Stomach (tissue), 9 donors: ENCODE data around the gene FBXO3. TPM values are rescaled to one million over a fixed set of nuclear protein-coding genes. Genes with fewer than 3 reads are reported as not detected.

Source experiments
- DNase-seq, 2 donors: peaks; one replicate each; pipeline versions ENCODE4 v3.0.0 to v3.0.0-alpha.2; 2013 to 2019
- H3K27ac ChIP-seq, 5 donors: fragments of 200-600 bp in 4 of 5; sonication (generic) in 4 of 5; one replicate each; pipeline ENCODE4 v1.5.1; 2013 to 2019; ENCODE audit warnings: mild to moderate bottlenecking in 1 of 5, moderate library complexity in 1 of 5
- H3K27me3 ChIP-seq, 3 donors: fragments of 200-600 bp; sonication (generic); one replicate each; pipeline ENCODE4 v1.5.1; 2017 to 2019; ENCODE audit warnings: mixed run types in 1 of 3
- H3K36me3 ChIP-seq, 4 donors: fragments of 200-600 bp; sonication (generic); 1 replicate in 3 of 4; 2 replicates in 1 of 4; pipeline ENCODE4 v1.5.1; 2016 to 2019
- H3K4me1 ChIP-seq, 4 donors: fragments of 200-600 bp; sonication (generic); one replicate each; pipeline ENCODE4 v1.5.1; 2016 to 2019
- H3K4me3 ChIP-seq, 4 donors: fragments of 200-600 bp; sonication (generic) in 3 of 4; one replicate each; pipeline ENCODE4 v1.5.1; 2016 to 2019; ENCODE audit warnings: mild to moderate bottlenecking in 1 of 4
- H3K9me3 ChIP-seq, 4 donors: fragments of 200-600 bp; sonication (generic); one replicate each; pipeline ENCODE4 v1.5.1; 2016 to 2019
- EP300 ChIP-seq: sonication (generic); formaldehyde crosslinking; IDR thresholded peaks from one replicate; pipeline ENCODE4 v1.6.1; 2017; ENCODE audit warnings: antibody characterized with exemption
- POLR2A ChIP-seq, 4 donors: fragments of 450-650 bp; IDR thresholded peaks; one replicate each; pipeline ENCODE4 v1.6.1; 2016; ENCODE audit warnings: antibody characterized with exemption in 4 of 4, control low read depth in 2 of 4, mild to moderate bottlenecking in 1 of 4, moderate library complexity in 1 of 4
- POLR2AphosphoS5 ChIP-seq, 3 donors: sonication (generic); formaldehyde crosslinking; IDR thresholded peaks; one replicate each; pipeline ENCODE4 v1.6.1; 2016; ENCODE audit warnings: antibody characterized with exemption in 3 of 3
- WGBS, 5 donors: extraction: QIAGEN DNeasy Blood & Tissue Kit in 3 of 5; methylation state at CpG; one replicate each; pipeline versions ENCODE4 v1.1.5 to v1.1.7; 2013 to 2018; 5-methylcytosine and 5-hydroxymethylcytosine counted together
- intact Hi-C: fragments of 100-400 bp; cut with DNase I; formaldehyde crosslinking; loops from one replicate; pipeline ENCODE4 v1.15.1; 2023; ENCODE audit warnings: low total_unique reads
- polyA plus RNA-seq, 3 donors: library from polyadenylated mRNA; stranded (reverse); fragments of 200-250 nt; gene quantifications; one replicate each; pipeline ENCODE4 v1.2.3, GENCODE V29; 2013
- total RNA-seq, 5 donors: library from RNA; depleted of rRNA; stranded (reverse); fragments of >200 nt; gene quantifications; one replicate each; pipeline versions ENCODE4 v1.1.0 to v1.2.3, GENCODE V29; 2014 to 2016
- TF ChIP-seq, protein P1 (sequence below), 7 experiments: fragments of 450-650 bp in 4 of 7; fragments of 200-600 bp in 3 of 7; sonication (generic) in 3 of 7; IDR thresholded peaks; one replicate each; pipeline ENCODE4 v1.5.1; 2016 to 2019; ENCODE audit warnings: antibody characterized with exemption in 7 of 7, control low read depth in 2 of 7, mild to moderate bottlenecking in 1 of 7
- donor health status: healthy with polysubstance abuse.
- donor health status: Bipolar disorder and iron deficiency.
- donor health status: healthy.

The FBXO3 gene
- total and polyA plus RNA-seq, 8 donors: 4.9 to 63.0 (median 25.3) TPM

DNA sequence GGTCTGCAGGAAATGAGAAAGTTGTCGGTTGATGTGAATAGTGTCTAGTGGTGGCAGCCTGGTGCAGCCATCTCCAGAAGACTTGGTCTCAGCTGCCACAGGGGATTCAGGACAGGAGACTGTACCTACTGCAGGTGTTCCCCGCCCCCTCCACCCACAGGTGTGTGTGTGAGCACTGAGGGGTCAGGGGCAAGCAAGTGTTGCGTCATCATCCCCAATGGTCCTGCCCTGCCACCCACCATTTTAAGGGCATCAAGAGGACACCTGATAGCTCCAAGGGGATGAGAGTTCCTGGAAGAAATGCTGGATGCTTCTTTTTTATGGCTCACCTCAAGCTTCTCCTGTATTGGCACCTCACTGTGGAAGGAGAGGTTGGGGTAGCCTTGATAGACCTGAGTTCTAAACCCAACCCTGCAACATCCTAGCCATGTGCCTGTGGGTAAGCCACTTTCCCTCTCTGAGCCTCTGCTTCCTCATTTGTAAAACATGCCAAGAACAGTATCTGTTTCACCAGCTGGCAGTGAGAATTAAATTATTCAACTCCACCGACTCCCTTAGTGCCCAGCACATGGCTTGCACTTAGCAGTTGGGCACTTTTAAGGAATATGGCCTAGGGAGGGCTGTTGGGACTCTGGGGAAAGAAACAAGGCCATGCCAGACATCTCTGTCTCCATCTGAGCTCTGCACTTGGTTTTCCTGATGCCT lies 79.8 kb downstream of the FBXO3 start:
- no peak for DNase-seq
- no peaks in the 10 kb centered on the region for H3K36me3 ChIP-seq
- no peaks in the 10 kb centered on the region for H3K9me3 ChIP-seq
- H3K27ac ChIP-seq: peak overlapping the region; percentile 52 to 88 (median 70)
- no peak overlapping the region for H3K4me3 ChIP-seq
- H3K27me3 ChIP-seq: no peaks in the 10 kb centered on the region
- intact Hi-C loops: no loop called here
- WGBS, 5 donors: 69 to 76% (median 72%) methylated on average over 4 of the region's 4 CpGs
- TF ChIP-seq EP300 (no peak), POLR2A (IDR thresholded peaks at IDR 0.05) (no peak), POLR2AphosphoS5 (IDR thresholded peaks at IDR 0.05) (no peak)
- TF ChIP-seq, protein P1, sequence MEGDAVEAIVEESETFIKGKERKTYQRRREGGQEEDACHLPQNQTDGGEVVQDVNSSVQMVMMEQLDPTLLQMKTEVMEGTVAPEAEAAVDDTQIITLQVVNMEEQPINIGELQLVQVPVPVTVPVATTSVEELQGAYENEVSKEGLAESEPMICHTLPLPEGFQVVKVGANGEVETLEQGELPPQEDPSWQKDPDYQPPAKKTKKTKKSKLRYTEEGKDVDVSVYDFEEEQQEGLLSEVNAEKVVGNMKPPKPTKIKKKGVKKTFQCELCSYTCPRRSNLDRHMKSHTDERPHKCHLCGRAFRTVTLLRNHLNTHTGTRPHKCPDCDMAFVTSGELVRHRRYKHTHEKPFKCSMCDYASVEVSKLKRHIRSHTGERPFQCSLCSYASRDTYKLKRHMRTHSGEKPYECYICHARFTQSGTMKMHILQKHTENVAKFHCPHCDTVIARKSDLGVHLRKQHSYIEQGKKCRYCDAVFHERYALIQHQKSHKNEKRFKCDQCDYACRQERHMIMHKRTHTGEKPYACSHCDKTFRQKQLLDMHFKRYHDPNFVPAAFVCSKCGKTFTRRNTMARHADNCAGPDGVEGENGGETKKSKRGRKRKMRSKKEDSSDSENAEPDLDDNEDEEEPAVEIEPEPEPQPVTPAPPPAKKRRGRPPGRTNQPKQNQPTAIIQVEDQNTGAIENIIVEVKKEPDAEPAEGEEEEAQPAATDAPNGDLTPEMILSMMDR (IDR thresholded peaks at IDR 0.05): no peak
- H3K4me1 ChIP-seq: peaks cover 62 to 95% (median 72%) of the 10 kb centered on the region in 4 donors

DNA sequence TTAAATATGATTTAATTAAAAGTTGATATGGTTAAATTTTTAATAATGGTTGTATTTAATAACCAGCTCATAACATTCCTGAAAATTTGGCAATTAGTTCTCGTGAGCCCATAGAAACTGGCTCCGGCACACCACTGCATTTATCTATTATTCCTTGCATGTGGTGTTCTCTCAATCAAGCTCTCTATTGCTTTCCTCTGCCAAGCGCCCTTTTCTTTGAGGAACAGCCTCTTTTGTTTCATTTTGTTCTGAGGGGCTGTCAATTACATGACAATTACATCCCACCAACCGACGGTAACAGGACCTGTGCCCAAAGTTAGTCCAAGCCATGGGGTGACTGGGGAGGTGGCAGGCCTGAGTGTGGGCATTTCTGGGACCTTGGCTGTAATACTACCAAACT lies 81.8 kb downstream of the FBXO3 start:
- 43 to 56% (median 55%) methylated on average over 5 of the region's 5 CpGs for WGBS, 5 donors
- no peaks in the 10 kb centered on the region for H3K27me3 ChIP-seq
- no peak overlapping the region for H3K4me3 ChIP-seq
- intact Hi-C loops: no loop called here
- peaks cover 0 to 2% (median 1%) of the 10 kb centered on the region in 4 donors for H3K9me3 ChIP-seq
- no peak for DNase-seq
- no peaks in the 10 kb centered on the region for H3K36me3 ChIP-seq
- peak overlapping the region; percentile 39 to 94 (median 86) for H3K27ac ChIP-seq
- H3K4me1 ChIP-seq: peaks cover 51 to 86% (median 67%) of the 10 kb centered on the region in 4 donors
- TF ChIP-seq POLR2A (IDR thresholded peaks at IDR 0.05) (no peak), EP300 (no peak), POLR2AphosphoS5 (IDR thresholded peaks at IDR 0.05) (no peak)
- TF ChIP-seq, protein P1 (IDR thresholded peaks at IDR 0.05): no peak

GRCh38 chr11:33692013-33692504 lies 82.3 kb downstream of the FBXO3 start:
- H3K9me3 ChIP-seq: peaks cover 0 to 6% (median 4%) of the 10 kb centered on the region in 4 donors
- WGBS, 5 donors: 9 to 20% (median 18%) methylated on average over 9 of the region's 9 CpGs
- H3K27me3 ChIP-seq: no peaks in the 10 kb centered on the region
- peak overlapping the region; percentile 69 to 94 (median 86) for H3K27ac ChIP-seq
- DNase-seq: peak; percentile 71 to 95
- H3K4me3 ChIP-seq: peak overlapping the region in 1 of 4 donors; percentile 8
- no peaks in the 10 kb centered on the region for H3K36me3 ChIP-seq
- intact Hi-C loops: no loop called here
- peaks cover 46 to 81% (median 64%) of the 10 kb centered on the region in 4 donors for H3K4me1 ChIP-seq
- TF ChIP-seq POLR2AphosphoS5 (IDR thresholded peaks at IDR 0.05) (peak; percentile 63 to 75 (median 72)), POLR2A (IDR thresholded peaks at IDR 0.05) (no peak)

GRCh38 chr11:33691066-33691864 lies 83.1 kb downstream of the FBXO3 start:
- 58 to 69% (median 62%) methylated on average over 6 of the region's 6 CpGs for WGBS, 5 donors
- Histone ChIP-seq H3K9me3 (peaks cover 0 to 6% (median 4%) of the 10 kb centered on the region in 4 donors), H3K27me3 (no peaks in the 10 kb centered on the region), H3K4me3 (no peak overlapping the region), H3K27ac (peak overlapping the region; percentile 69 to 94 (median 86)), H3K4me1 (peaks cover 40 to 75% (median 57%) of the 10 kb centered on the region in 4 donors), H3K36me3 (no peaks in the 10 kb centered on the region)
- intact Hi-C loops: no loop called here
- TF ChIP-seq EP300 (no peak), POLR2AphosphoS5 (IDR thresholded peaks at IDR 0.05) (no peak), POLR2A (IDR thresholded peaks at IDR 0.05) (no peak)
- TF ChIP-seq, protein P1 (IDR thresholded peaks at IDR 0.05): no peak
- DNase-seq: peak in 1 of 2 donors; percentile 54

Other genes with a start within 250 kb of the FBXO3 start
- not detected for gene C11orf91, start 73.7 kb downstream of the FBXO3 start, total RNA-seq
- not detected for gene C11orf91, start 73.7 kb downstream of the FBXO3 start, polyA plus RNA-seq
- gene CD59, start 38.1 kb downstream of the FBXO3 start, total RNA-seq: 100 to 1,000 TPM in 3 of 5 donors, 10 to 100 TPM in 1, 1 to 10 TPM in 1; 6.4 to 225 (median 111) TPM
- 100 to 1,000 TPM in 2 of 3 donors, 10 to 100 TPM in 1; 89.1 to 200 (median 166) TPM for gene CD59, start 38.1 kb downstream of the FBXO3 start, polyA plus RNA-seq
- 10 to 100 TPM in 3 of 5 donors, 1 to 10 TPM in 1, not detected in 1; 9.6 to 54.7 (median 12.3) TPM for gene LMO2, start 117.6 kb upstream of the FBXO3 start, total RNA-seq
- gene LMO2, start 117.6 kb upstream of the FBXO3 start, polyA plus RNA-seq: 10 to 100 TPM in 2 of 3 donors, 1 to 10 TPM in 1; 9.1 to 12.7 (median 11.5) TPM